Testis (tissue), 3 donors: ENCODE measurements around the gene UNC5CL. TPM values are rescaled to one million over a fixed set of nuclear protein-coding genes. Genes with fewer than 3 reads are reported as not detected.
"Not testable (repeated sequence)": the region's sequence is repeated elsewhere in the genome, so short reads cannot be mapped to it uniquely, and the experiment has no call there.

Source experiments
- DNase-seq: peaks from one replicate; pipeline ENCODE4 v3.0.0-alpha.2; 2019
- H3K27ac ChIP-seq, 2 donors: fragments of 200-600 bp; sonication (generic); one replicate each; pipeline ENCODE4 v1.5.1; 2019
- H3K27me3 ChIP-seq: fragments of 200-600 bp; sonication (generic); one replicate; pipeline ENCODE4 v1.5.1; 2019
- H3K36me3 ChIP-seq: fragments of 200-600 bp; sonication (generic); one replicate; pipeline ENCODE4 v1.5.1; 2017; ENCODE audit warnings: low read depth; ENCODE audit errors: missing control alignments
- H3K4me1 ChIP-seq: fragments of 200-600 bp; sonication (generic); one replicate; pipeline ENCODE4 v1.5.1; 2019
- H3K4me3 ChIP-seq, 2 donors: fragments of 200-600 bp; sonication (generic); one replicate each; pipeline ENCODE4 v1.5.1; 2017 to 2019
- H3K9me3 ChIP-seq: fragments of 200-600 bp; sonication (generic); one replicate; pipeline ENCODE4 v1.5.1; 2017
- CTCF ChIP-seq, 3 experiments: fragments of 450-650 bp in 2 of 3; fragments of 200-600 bp in 1 of 3; sonication (generic) in 1 of 3; IDR thresholded peaks; one replicate each; pipeline ENCODE4 v1.5.1; 2016 to 2019; ENCODE audit warnings: antibody characterized with exemption in 3 of 3, mild to moderate bottlenecking in 2 of 3, moderate library complexity in 1 of 3
- POLR2A ChIP-seq: fragments of 450-650 bp; IDR thresholded peaks from one replicate; pipeline ENCODE4 v1.6.1; 2017; ENCODE audit warnings: antibody characterized with exemption, mild to moderate bottlenecking, moderate library complexity
- WGBS, 2 donors: methylation state at CpG; one replicate each; pipeline ENCODE4 v1.1.5; 2018; 5-methylcytosine and 5-hydroxymethylcytosine counted together
- intact Hi-C: fragments of 100-400 bp; cut with DNase I; formaldehyde crosslinking; loops from one replicate; pipeline ENCODE4 v1.15.1; 2023; ENCODE audit warnings: low total_unique reads
- polyA plus RNA-seq: library from polyadenylated mRNA; stranded (reverse); fragments of 350-450 nt; fragmentation: Illumina TruSeq; extraction: RNeasy Lipid Tissue Mini Kit (QIAGEN cat#74804); gene quantifications from one replicate; pipeline ENCODE4 v1.2.3, GENCODE V29; 2014; ENCODE audit warnings: low read depth, low replicate concordance; ENCODE audit not compliant: insufficient read depth
- total RNA-seq, 2 donors: library from RNA; depleted of rRNA; stranded (reverse); fragments of >200 nt; gene quantifications; one replicate each; pipeline ENCODE4 v1.2.3, GENCODE V29; 2016

UNC5CL gene
- total and polyA plus RNA-seq, 3 donors from 2014 or later, result 2.0 to 3.2 (median 3.1) TPM

GRCh38 chr6:41009669-41010068 lies 29.4 kb downstream of the UNC5CL start:
- intact Hi-C loops, result no loop called here
- Histone ChIP-seq H3K4me3 (no peak overlapping the region), H3K36me3 (no peaks in the 10 kb centered on the region), H3K27ac (no peak overlapping the region), H3K9me3 (no peaks in the 10 kb centered on the region), H3K27me3 (no peaks in the 10 kb centered on the region), H3K4me1 (no peaks in the 10 kb centered on the region)
- no peak for TF ChIP-seq CTCF (IDR thresholded peaks at IDR 0.05)
- TF ChIP-seq POLR2A, result no peak
- DNase-seq, result no peak
- 92 to 96% methylated on average over 1 of the region's 1 CpG for WGBS, 2 donors

GRCh38 chr6:41008011-41008410 lies 31.0 kb downstream of the UNC5CL start:
- no peaks in the 10 kb centered on the region for H3K27me3 ChIP-seq
- DNase-seq, result no peak
- TF ChIP-seq CTCF (IDR thresholded peaks at IDR 0.05) (no peak), POLR2A (no peak)
- 91 to 97% methylated on average over 3 of the region's 3 CpGs for whole genome bisulfite sequencing, 2 donors
- no peaks in the 10 kb centered on the region for H3K36me3 ChIP-seq
- no peak overlapping the region for H3K4me3 ChIP-seq
- H3K27ac ChIP-seq, result no peak overlapping the region
- intact Hi-C loops, result no loop called here
- no peaks in the 10 kb centered on the region for H3K4me1 ChIP-seq
- no peaks in the 10 kb centered on the region for H3K9me3 ChIP-seq

- H3K27ac ChIP-seq, H3K27me3 ChIP-seq, H3K9me3 ChIP-seq, H3K36me3 ChIP-seq, H3K4me1 ChIP-seq, H3K4me3 ChIP-seq, intact Hi-C loops, DNase-seq: not testable (repeated sequence)
- 90 to 96% methylated on average over 4 of the region's 4 CpGs for WGBS, 2 donors
Measured at GRCh38 chr6:41006980-41007379, 32.0 kb downstream of the UNC5CL start.

- DNase-seq, result peak; percentile 76
- H3K27me3 ChIP-seq, H3K4me1 ChIP-seq, H3K9me3 ChIP-seq, intact Hi-C loops, H3K4me3 ChIP-seq, H3K36me3 ChIP-seq, H3K27ac ChIP-seq: not testable (repeated sequence)
- 25 to 35% methylated on average over 7 of the region's 7 CpGs for WGBS, 2 donors
- peak in 2 of 3 experiments; percentile 52 to 56 for TF ChIP-seq CTCF (IDR thresholded peaks at IDR 0.05)
Measured at GRCh38 chr6:41006217-41006616, 32.8 kb downstream of the UNC5CL start.

GRCh38 chr6:41002168-41002567 lies 36.9 kb downstream of the UNC5CL start:
- H3K27me3 ChIP-seq, result no peaks in the 10 kb centered on the region
- H3K4me1 ChIP-seq, result peaks cover 6% of the 10 kb centered on the region
- no peaks in the 10 kb centered on the region for H3K36me3 ChIP-seq
- H3K4me3 ChIP-seq, result no peak overlapping the region
- no peak overlapping the region for H3K27ac ChIP-seq
- TF ChIP-seq POLR2A, result no peak
- no peak for TF ChIP-seq CTCF (IDR thresholded peaks at IDR 0.05)
- no peak for DNase-seq
- intact Hi-C loops, result no loop called here
- 87 to 88% methylated on average over 3 of the region's 3 CpGs for WGBS, 2 donors
- H3K9me3 ChIP-seq, result no peaks in the 10 kb centered on the region
